HL-60 (cell line): ENCODE results near the gene SMCO3.

Experiments
- CTCF ChIP-seq: IDR thresholded peaks from one replicate; pipeline ENCODE4 v1.5.1; 2011; ENCODE audit warnings: low read length, control low read depth, inconsistent platforms; ENCODE audit not compliant: insufficient read depth
- GABPA ChIP-seq: IDR thresholded peaks from 2 replicates; pipeline ENCODE4 v1.6.1; 2012; ENCODE audit warnings: low read depth
- POLR2AphosphoS5 ChIP-seq: IDR thresholded peaks from 2 replicates; pipeline ENCODE4 v1.6.1; 2012; ENCODE audit warnings: low read depth
- REST ChIP-seq: IDR thresholded peaks from 2 replicates; pipeline ENCODE4 v1.6.1; 2012; ENCODE audit warnings: low read depth; ENCODE audit not compliant: insufficient replicate concordance
- SPI1 ChIP-seq: IDR thresholded peaks from 2 replicates; pipeline ENCODE4 v1.6.1; 2012; ENCODE audit warnings: low read depth, mild to moderate bottlenecking, borderline replicate concordance

- TF ChIP-seq POLR2AphosphoS5 (no peak), CTCF (no peak), SPI1 (no peak), GABPA (no peak), REST (no peak)
Measured at GRCh38 chr12:14795028-14795448, 18.9 kb downstream of the SMCO3 start.
